HG03442 (cell line): ENCODE measurements around the gene C17orf50.
A peak's percentile ranks its signal among the peaks of the same experiment; 100 is the strongest.
"Not testable (repeated sequence)": the region's sequence is repeated elsewhere in the genome, so short reads cannot be mapped to it uniquely, and the experiment has no call there.

Experiments used
- ATAC-seq: cut with Tn5 transposase; IDR thresholded peaks from one replicate; pipeline ENCODE4 v1.9.1; 2021; ENCODE audit warnings: mild to moderate bottlenecking, moderate library complexity; ENCODE audit not compliant: unreplicated experiment

Gene C17orf50

GRCh38 chr17:35751541-35751940 lies 9.1 kb upstream of the C17orf50 start:
- ATAC-seq: not testable (repeated sequence)

GRCh38 chr17:35752471-35752870 lies 8.2 kb upstream of the C17orf50 start:
- ATAC-seq: no peak

- no peak for ATAC-seq
Measured at GRCh38 chr17:35752945-35753764, 7.5 kb upstream of the C17orf50 start, which contains the start of gene GAS2L2. Gene GAS2L2, minus strand, starts transcription at chr17:35753239. Its CDS starts 389 bp downstream, at chr17:35752850.

DNA sequence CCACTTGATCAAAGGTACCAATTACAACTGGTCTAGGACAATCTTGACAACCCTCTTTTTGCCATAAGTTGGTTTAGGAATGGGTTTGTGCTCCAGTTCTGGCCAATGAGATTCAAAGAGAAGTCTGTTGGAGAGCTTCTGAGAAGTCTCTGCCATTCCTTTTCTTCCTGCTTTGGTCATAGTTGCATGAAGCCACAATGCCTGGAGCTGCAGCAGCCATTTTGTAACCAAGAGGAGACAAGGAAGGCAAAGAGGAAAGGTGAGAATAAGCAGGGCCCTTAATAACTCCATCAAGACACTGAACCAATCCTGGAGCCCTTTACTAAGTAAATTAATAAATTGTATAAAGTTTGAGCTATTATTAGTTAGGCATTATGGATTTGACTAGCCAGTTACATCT lies 3.4 kb upstream of the C17orf50 start:
- no peak for ATAC-seq

DNA sequence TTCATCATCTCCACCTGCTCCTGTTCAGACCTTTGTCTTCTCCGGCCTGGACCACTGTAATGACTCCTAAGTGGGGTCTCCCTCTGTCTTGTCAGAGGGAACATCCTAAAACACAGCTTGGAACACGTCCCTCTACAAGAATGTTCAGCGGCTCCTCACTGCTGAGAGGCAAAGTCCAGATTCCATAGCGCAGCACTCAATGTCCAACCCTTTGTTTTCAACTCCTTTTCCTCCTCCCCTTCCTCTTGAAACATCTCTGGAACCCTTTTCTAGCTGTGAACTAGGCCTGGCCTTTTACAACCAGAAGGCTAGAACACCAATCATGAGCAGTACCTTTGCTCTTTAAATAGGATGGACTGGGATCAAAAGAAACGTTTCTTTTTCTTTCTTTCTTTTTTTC lies 914 bp downstream of the C17orf50 start:
- no peak for ATAC-seq

GRCh38 chr17:35763767-35764122 lies 3.1 kb downstream of the C17orf50 start:
- ATAC-seq: no peak

- ATAC-seq: peak; percentile 76
Measured at GRCh38 chr17:35764123-35764991, 3.7 kb downstream of the C17orf50 start.

GRCh38 chr17:35765086-35765710 lies 4.5 kb downstream of the C17orf50 start:
- no peak for ATAC-seq

GRCh38 chr17:35765756-35766488 lies 5.2 kb downstream of the C17orf50 start:
- no peak for ATAC-seq

GRCh38 chr17:35766489-35766877 lies 5.8 kb downstream of the C17orf50 start:
- ATAC-seq: no peak

GRCh38 chr17:35766903-35767510 lies 6.3 kb downstream of the C17orf50 start:
- no peak for ATAC-seq

GRCh38 chr17:35768797-35769196 lies 8.1 kb downstream of the C17orf50 start:
- ATAC-seq: no peak

GRCh38 chr17:35769895-35770486 lies 9.3 kb downstream of the C17orf50 start:
- no peak for ATAC-seq

DNA sequence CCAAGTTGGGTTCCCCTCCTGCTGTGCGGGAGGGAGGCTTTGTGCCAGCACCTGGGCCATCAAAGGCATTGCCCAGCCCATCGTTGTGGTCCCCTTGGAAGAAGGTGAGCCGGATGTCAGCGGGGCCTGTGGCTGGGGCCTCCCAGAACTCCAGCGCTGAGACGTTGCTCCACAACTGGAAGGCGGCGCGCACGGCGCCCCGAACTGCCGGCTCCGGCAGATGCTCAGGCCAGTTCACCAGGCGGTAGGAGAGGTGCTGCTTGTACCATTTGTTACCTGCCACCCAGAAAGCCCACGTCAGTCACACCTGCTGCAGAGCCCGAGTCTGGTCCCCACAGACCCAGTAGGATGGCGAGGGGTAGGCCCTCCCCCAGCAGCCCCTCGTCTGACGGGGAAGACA lies 12.4 kb downstream of the C17orf50 start:
- ATAC-seq: no peak

DNA sequence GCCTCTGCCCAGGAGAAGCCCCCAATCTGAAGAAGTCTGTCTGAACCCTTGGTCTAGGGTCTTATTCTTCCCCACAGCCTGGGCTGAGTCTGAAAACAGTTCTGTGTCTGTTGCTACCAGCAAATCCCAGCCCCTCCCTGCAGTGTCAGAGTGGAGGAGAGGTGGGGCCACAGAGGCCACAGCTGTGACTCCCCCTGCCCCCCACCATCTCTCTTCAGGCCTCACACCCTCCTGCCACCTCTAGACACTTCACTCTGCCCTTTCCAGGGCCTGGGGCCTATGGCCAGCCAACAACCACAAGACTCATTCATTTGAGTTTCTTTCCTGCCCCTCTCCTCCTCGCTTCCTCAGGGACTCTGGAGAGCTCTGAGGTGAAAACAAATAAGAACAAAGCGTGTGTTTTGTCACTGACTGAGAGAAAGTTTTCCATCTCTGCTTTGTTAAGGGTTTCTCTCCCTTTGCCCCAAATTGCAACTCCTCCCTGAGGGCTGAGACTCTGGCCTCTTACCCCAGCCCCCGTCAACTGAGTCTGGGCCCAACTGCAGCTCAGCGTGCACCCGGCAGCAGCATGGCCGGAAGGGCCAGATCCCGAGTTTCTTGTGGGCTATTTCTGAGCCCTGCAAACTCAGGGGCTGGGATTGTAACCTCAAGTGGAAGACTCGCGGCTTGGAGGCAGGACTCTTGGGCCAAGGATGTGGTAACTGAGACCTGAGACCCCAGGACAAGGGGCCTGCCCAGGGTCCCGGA lies 13.2 kb downstream of the C17orf50 start:
- ATAC-seq: no peak

DNA sequence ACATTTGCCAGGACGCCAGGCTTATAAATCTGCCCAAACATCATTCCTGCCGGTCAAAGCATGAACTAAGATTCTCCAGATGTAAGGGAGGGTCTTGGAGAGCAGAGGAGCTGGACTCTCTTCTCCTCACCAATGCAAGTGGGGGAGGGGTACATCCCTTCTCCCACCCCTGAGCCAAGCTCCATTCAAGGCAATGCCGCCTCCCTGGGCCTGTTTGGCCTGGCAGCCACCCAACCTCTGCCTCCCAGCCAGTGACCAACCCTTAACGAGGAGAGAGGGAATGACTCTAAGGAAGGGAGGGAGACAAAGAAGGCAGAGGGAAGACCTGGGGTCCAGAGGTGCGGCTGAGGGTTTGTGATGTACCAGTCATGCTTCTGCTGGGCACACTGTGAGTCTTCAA lies 13.8 kb downstream of the C17orf50 start:
- ATAC-seq: no peak

GRCh38 chr17:35775039-35775438 lies 14.4 kb downstream of the C17orf50 start:
- ATAC-seq: no peak

DNA sequence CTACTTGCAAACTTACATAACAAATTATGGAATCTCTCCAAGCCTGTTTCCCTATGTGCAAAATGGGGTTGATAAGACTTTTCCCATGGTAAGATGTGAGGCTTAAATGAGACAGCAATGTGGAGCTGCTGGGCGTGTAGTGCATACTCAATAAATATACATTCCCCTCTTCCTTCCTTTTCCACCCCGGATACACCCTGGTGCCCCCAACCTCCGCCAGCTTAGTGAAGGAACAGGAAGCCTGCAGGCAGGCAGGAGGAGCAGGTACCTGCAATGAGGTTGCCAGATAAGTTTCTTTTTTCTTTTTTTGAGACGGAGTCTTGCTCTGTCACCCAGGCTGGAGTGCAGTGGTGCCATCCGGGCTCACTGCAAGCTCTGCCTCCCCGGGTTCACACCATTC lies 14.9 kb downstream of the C17orf50 start:
- ATAC-seq: no peak

GRCh38 chr17:35778641-35779196 lies 18.0 kb downstream of the C17orf50 start:
- no peak for ATAC-seq
